Transverse colon (tissue), 3 donors: Measurements from ENCODE around the gene GALNT13.

Source experiments
- POLR2A ChIP-seq: fragments of 450-650 bp; IDR thresholded peaks from one replicate; pipeline ENCODE4 v1.6.1; 2016; ENCODE audit warnings: antibody characterized with exemption, mild to moderate bottlenecking, moderate library complexity
- TF ChIP-seq, protein P1 (sequence below), 5 experiments: fragments of 200-600 bp in 3 of 5; fragments of 450-650 bp in 2 of 5; sonication (generic) in 3 of 5; IDR thresholded peaks; 1 replicate in 2 of 5; 2 replicates in 3 of 5; pipeline ENCODE4 v1.5.1; 2016 to 2017; ENCODE audit warnings: antibody characterized with exemption in 5 of 5, inconsistent platforms in 3 of 5, mild to moderate bottlenecking in 2 of 5, moderate library complexity in 1 of 5

- no peak for TF ChIP-seq POLR2A
- TF ChIP-seq, protein P1, sequence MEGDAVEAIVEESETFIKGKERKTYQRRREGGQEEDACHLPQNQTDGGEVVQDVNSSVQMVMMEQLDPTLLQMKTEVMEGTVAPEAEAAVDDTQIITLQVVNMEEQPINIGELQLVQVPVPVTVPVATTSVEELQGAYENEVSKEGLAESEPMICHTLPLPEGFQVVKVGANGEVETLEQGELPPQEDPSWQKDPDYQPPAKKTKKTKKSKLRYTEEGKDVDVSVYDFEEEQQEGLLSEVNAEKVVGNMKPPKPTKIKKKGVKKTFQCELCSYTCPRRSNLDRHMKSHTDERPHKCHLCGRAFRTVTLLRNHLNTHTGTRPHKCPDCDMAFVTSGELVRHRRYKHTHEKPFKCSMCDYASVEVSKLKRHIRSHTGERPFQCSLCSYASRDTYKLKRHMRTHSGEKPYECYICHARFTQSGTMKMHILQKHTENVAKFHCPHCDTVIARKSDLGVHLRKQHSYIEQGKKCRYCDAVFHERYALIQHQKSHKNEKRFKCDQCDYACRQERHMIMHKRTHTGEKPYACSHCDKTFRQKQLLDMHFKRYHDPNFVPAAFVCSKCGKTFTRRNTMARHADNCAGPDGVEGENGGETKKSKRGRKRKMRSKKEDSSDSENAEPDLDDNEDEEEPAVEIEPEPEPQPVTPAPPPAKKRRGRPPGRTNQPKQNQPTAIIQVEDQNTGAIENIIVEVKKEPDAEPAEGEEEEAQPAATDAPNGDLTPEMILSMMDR (IDR thresholded peaks at IDR 0.05), result no peak
Measured at GRCh38 chr2:154173164-154173563, 301.4 kb downstream of the GALNT13 start.
